ENCODE data around the gene ABHD17B. TPM values are rescaled to one million over a fixed set of nuclear protein-coding genes. Genes with fewer than 3 reads are reported as not detected.
A peak's percentile ranks its signal among the peaks of the same experiment; 100 is the strongest.

ABHD17B gene
- total and polyA plus RNA-seq, 2 donors (not counting 1 experiment from before 2014, with no cell fraction given), result 14.6 to 20.6 TPM

DNA sequence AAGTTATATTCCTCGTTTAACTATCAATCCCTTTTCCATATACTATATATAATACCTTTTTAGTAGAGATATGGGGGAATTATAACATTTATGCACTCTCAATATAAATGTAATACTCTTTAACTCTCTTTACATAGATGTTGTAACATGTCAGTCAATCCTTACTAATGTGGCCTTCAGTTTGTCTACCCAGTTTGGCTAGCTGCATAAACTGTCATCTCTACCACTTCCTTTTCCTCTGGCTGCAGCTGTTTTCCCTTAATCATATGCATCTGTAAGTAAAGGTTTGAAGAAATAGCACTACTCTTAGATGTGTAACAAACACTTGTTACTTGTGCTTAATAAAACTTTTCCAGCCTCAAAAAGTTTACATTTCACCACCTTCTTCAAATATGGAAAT is 13.4 kb downstream of the ABHD17B start:
- no peaks in the 10 kb centered on the region for H3K36me3 ChIP-seq (ENCODE audit: control insufficient read depth, insufficient read depth, low read length)
- no peaks in the 10 kb centered on the region for H3K27me3 ChIP-seq (ENCODE audit: control insufficient read depth, insufficient read depth, low read length)
- DNase-seq (ENCODE audit: low read depth in 2 of 2), result no peak
- no peak overlapping the region for H3K4me3 ChIP-seq (replicated peaks in 1 of 4; ENCODE audit: control extremely low read depth in 1 of 4, insufficient read depth in 1 of 4, low read depth in 3 of 4, low read length in 4 of 4)
- TF ChIP-seq, protein P1, sequence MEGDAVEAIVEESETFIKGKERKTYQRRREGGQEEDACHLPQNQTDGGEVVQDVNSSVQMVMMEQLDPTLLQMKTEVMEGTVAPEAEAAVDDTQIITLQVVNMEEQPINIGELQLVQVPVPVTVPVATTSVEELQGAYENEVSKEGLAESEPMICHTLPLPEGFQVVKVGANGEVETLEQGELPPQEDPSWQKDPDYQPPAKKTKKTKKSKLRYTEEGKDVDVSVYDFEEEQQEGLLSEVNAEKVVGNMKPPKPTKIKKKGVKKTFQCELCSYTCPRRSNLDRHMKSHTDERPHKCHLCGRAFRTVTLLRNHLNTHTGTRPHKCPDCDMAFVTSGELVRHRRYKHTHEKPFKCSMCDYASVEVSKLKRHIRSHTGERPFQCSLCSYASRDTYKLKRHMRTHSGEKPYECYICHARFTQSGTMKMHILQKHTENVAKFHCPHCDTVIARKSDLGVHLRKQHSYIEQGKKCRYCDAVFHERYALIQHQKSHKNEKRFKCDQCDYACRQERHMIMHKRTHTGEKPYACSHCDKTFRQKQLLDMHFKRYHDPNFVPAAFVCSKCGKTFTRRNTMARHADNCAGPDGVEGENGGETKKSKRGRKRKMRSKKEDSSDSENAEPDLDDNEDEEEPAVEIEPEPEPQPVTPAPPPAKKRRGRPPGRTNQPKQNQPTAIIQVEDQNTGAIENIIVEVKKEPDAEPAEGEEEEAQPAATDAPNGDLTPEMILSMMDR (conservative IDR thresholded peaks at IDR 0.05 in 1 of 2, IDR thresholded peaks at IDR 0.05 in 1 of 2; ENCODE audit: low read depth in 1 of 2, low read length in 2 of 2), result no peak
- no peak for TF ChIP-seq EZH2 (IDR thresholded peaks at IDR 0.05; ENCODE audit: low read length, missing control alignments)
- no peaks in the 10 kb centered on the region for H3K4me1 ChIP-seq (ENCODE audit: control insufficient read depth, extremely low read depth, insufficient read depth, low read length)
- peaks cover 24% of the 10 kb centered on the region for H3K79me2 ChIP-seq (ENCODE audit: control insufficient read depth, insufficient read depth, low read length)
- H3K4me2 ChIP-seq (ENCODE audit: extremely low read depth, insufficient read depth, low read length), result no peak overlapping the region
- H4K20me1 ChIP-seq (ENCODE audit: control insufficient read depth, extremely low read depth, insufficient read depth, low read length), result no peaks in the 10 kb centered on the region
- no peak overlapping the region for H2AFZ ChIP-seq (ENCODE audit: low read length)
- H3K9ac ChIP-seq (ENCODE audit: insufficient read depth, low read length), result no peak overlapping the region
- no peak overlapping the region for H3K27ac ChIP-seq (ENCODE audit: insufficient read depth, low read length)
- no peaks in the 10 kb centered on the region for H3K9me3 ChIP-seq (ENCODE audit: control insufficient read depth, insufficient read depth, low read depth, low read length)

DNA sequence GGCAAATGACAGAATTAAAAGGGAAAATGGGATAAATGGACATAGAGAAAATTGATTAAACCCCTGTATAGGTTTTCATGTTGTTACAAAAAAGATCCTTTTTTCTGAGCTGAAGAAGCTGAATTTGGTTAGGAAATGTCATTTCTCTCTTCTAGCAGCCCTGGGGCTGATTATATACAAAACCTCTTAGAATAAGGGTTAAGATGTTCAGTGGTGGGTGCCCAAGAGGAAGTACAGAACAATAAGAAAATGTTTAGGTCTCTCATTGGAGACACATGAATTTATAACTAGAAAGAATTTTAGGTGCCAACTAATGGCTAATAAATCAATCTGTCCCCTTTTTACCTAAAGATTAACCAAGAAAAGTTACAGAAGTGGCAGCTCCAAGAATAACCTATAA is 14.2 kb downstream of the ABHD17B start:
- Histone ChIP-seq H3K27me3 (ENCODE audit: control insufficient read depth, insufficient read depth, low read length) (no peaks in the 10 kb centered on the region), H3K4me1 (ENCODE audit: control insufficient read depth, extremely low read depth, insufficient read depth, low read length) (no peaks in the 10 kb centered on the region), H2AFZ (ENCODE audit: low read length) (no peak overlapping the region), H3K27ac (ENCODE audit: insufficient read depth, low read length) (no peak overlapping the region), H3K4me3 (replicated peaks in 1 of 4; ENCODE audit: control extremely low read depth in 1 of 4, insufficient read depth in 1 of 4, low read depth in 3 of 4, low read length in 4 of 4) (no peak overlapping the region), H3K9me3 (ENCODE audit: control insufficient read depth, insufficient read depth, low read depth, low read length) (no peaks in the 10 kb centered on the region), H3K9ac (ENCODE audit: insufficient read depth, low read length) (no peak overlapping the region), H3K79me2 (ENCODE audit: control insufficient read depth, insufficient read depth, low read length) (peaks cover 20% of the 10 kb centered on the region), H4K20me1 (ENCODE audit: control insufficient read depth, extremely low read depth, insufficient read depth, low read length) (no peaks in the 10 kb centered on the region), H3K36me3 (ENCODE audit: control insufficient read depth, insufficient read depth, low read length) (no peaks in the 10 kb centered on the region), H3K4me2 (ENCODE audit: extremely low read depth, insufficient read depth, low read length) (no peak overlapping the region)
- TF ChIP-seq, protein P1 (conservative IDR thresholded peaks at IDR 0.05 in 1 of 2, IDR thresholded peaks at IDR 0.05 in 1 of 2; ENCODE audit: low read depth in 1 of 2, low read length in 2 of 2), result no peak
- TF ChIP-seq EZH2 (IDR thresholded peaks at IDR 0.05; ENCODE audit: low read length, missing control alignments), result no peak
- no peak for DNase-seq (ENCODE audit: low read depth in 2 of 2)

DNA sequence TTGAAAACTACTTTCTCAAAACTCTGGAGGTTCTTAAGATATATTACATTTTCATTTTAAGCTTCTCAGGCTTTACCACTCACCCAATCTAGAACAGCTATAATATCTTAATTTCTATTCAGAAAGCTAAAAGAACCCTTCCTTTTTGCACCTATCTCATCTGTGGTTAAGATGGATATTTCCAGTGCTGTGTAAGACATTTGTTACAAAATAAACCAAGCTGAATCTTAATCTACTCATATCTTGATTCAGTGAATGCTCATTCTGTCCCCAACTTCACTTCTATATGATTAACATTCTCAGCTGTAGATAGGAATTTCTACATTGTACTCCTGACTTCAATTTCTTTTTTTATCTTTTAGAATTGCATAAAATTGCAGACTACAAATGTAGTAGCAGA is 15.0 kb downstream of the ABHD17B start:
- Histone ChIP-seq H3K4me2 (ENCODE audit: extremely low read depth, insufficient read depth, low read length) (no peak overlapping the region), H3K4me1 (ENCODE audit: control insufficient read depth, extremely low read depth, insufficient read depth, low read length) (no peaks in the 10 kb centered on the region), H4K20me1 (ENCODE audit: control insufficient read depth, extremely low read depth, insufficient read depth, low read length) (no peaks in the 10 kb centered on the region), H3K27me3 (ENCODE audit: control insufficient read depth, insufficient read depth, low read length) (no peaks in the 10 kb centered on the region), H3K9ac (ENCODE audit: insufficient read depth, low read length) (no peak overlapping the region), H3K27ac (ENCODE audit: insufficient read depth, low read length) (no peak overlapping the region), H3K36me3 (ENCODE audit: control insufficient read depth, insufficient read depth, low read length) (no peaks in the 10 kb centered on the region), H2AFZ (ENCODE audit: low read length) (no peak overlapping the region), H3K4me3 (replicated peaks in 1 of 4; ENCODE audit: control extremely low read depth in 1 of 4, insufficient read depth in 1 of 4, low read depth in 3 of 4, low read length in 4 of 4) (no peak overlapping the region), H3K79me2 (ENCODE audit: control insufficient read depth, insufficient read depth, low read length) (peaks cover 17% of the 10 kb centered on the region), H3K9me3 (ENCODE audit: control insufficient read depth, insufficient read depth, low read depth, low read length) (no peaks in the 10 kb centered on the region)
- peak in 1 of 2 donors; percentile 34 for DNase-seq (ENCODE audit: low read depth in 2 of 2)
- TF ChIP-seq, protein P1 (conservative IDR thresholded peaks at IDR 0.05 in 1 of 2, IDR thresholded peaks at IDR 0.05 in 1 of 2; ENCODE audit: low read depth in 1 of 2, low read length in 2 of 2), result no peak
- TF ChIP-seq EZH2 (IDR thresholded peaks at IDR 0.05; ENCODE audit: low read length, missing control alignments), result no peak

All from fibroblast of lung (primary cell).